ENCODE measurements around the gene SH3RF3. TPM values are rescaled to one million over a fixed set of nuclear protein-coding genes. Genes with fewer than 3 reads are reported as not detected.

The SH3RF3 gene
- total RNA-seq, 6 donors from 2014 or later, result 4.1 to 21.0 (median 8.0) TPM

DNA sequence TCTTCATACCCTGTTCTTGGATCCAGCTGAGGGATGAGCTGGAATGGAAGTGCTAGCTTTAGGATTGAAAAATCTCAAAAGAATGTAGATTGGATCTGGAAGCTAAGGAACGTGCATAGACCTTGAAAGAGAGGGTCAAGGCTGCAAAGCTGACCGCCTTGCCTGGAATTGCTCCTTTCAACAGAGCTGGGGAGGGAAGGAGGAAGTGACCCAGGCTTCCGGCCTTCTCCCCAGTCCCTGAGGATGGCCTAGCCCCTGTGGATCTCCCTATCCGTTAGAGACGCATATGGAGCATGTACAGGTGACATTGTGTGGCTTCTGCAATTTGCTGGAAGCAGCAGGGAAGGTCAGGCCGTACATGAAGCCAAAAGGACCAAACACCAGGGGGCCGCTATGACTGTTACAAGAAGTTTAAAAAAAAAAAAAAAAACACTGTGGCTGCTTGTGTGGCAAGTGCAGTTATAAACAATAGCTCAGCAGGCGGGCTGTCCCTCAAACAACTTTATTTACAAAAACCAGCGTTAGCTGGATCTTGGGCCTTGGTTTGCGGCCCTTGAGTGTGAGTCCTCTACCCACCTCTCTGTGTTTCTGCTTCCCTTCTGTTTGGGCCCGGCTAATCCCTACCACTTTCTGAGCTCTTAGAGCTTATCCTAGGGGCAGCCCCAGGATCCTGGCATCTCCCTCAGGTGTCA, 257.1 kb downstream of the SH3RF3 start:
- H3K4me1 ChIP-seq, result peaks cover 23 to 26% (median 24%) of the 10 kb centered on the region in 4 donors
- no peaks in the 10 kb centered on the region for H3K27me3 ChIP-seq
- H3K9me3 ChIP-seq, result no peaks in the 10 kb centered on the region
- no peaks in the 10 kb centered on the region for H3K36me3 ChIP-seq
- H3K4me3 ChIP-seq, result no peak overlapping the region
- no peak for TF ChIP-seq POLR2AphosphoS5 (IDR thresholded peaks at IDR 0.05)
- TF ChIP-seq POLR2A (IDR thresholded peaks at IDR 0.05), result no peak
- TF ChIP-seq EP300 (IDR thresholded peaks at IDR 0.05), result no peak
- TF ChIP-seq, protein P1, sequence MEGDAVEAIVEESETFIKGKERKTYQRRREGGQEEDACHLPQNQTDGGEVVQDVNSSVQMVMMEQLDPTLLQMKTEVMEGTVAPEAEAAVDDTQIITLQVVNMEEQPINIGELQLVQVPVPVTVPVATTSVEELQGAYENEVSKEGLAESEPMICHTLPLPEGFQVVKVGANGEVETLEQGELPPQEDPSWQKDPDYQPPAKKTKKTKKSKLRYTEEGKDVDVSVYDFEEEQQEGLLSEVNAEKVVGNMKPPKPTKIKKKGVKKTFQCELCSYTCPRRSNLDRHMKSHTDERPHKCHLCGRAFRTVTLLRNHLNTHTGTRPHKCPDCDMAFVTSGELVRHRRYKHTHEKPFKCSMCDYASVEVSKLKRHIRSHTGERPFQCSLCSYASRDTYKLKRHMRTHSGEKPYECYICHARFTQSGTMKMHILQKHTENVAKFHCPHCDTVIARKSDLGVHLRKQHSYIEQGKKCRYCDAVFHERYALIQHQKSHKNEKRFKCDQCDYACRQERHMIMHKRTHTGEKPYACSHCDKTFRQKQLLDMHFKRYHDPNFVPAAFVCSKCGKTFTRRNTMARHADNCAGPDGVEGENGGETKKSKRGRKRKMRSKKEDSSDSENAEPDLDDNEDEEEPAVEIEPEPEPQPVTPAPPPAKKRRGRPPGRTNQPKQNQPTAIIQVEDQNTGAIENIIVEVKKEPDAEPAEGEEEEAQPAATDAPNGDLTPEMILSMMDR (IDR thresholded peaks at IDR 0.05), result no peak
- no peak for DNase-seq
- WGBS, 2 donors, result 78 to 80% methylated on average over 11 of the region's 11 CpGs
- H3K27ac ChIP-seq, result no peak overlapping the region
- ATAC-seq (ENCODE audit: low FRiP score in 2 of 2), result no peak

DNA sequence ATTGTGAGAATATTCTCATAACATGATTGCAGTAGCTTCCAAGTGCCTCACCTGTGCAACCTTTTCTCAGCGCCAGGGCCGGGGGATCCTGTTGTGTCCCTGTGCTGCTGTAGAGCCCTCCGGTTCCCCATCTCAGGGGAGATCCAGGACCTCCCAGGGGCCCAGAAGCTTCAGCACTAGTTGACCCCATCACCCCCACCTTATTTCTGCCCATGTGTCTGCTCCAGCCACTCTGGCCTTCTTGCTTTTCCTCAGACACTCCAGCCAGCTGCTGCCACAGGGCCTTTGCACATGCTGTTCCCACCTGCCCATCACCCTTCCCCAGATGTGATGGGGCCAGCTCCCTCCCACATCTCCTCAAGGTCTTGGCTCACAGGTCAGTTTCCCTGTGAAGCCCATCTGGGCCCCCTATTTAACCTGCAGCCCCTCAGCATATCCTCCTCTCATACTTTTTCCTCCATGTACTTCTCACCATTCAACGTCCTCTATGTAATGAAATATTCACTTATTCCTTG, 258.3 kb downstream of the SH3RF3 start:
- no peaks in the 10 kb centered on the region for H3K36me3 ChIP-seq
- TF ChIP-seq EP300 (IDR thresholded peaks at IDR 0.05), result no peak
- no peak for TF ChIP-seq POLR2AphosphoS5 (IDR thresholded peaks at IDR 0.05)
- TF ChIP-seq POLR2A (IDR thresholded peaks at IDR 0.05), result no peak
- TF ChIP-seq, protein P1 (IDR thresholded peaks at IDR 0.05), result no peak
- WGBS, 2 donors, result 93 to 95% methylated on average over 4 of the region's 4 CpGs
- H3K27me3 ChIP-seq, result no peaks in the 10 kb centered on the region
- peaks cover 22 to 25% (median 23%) of the 10 kb centered on the region in 4 donors for H3K4me1 ChIP-seq
- ATAC-seq (ENCODE audit: low FRiP score in 2 of 2), result no peak
- no peak overlapping the region for H3K27ac ChIP-seq
- no peaks in the 10 kb centered on the region for H3K9me3 ChIP-seq
- no peak overlapping the region for H3K4me3 ChIP-seq
- DNase-seq, result no peak

DNA sequence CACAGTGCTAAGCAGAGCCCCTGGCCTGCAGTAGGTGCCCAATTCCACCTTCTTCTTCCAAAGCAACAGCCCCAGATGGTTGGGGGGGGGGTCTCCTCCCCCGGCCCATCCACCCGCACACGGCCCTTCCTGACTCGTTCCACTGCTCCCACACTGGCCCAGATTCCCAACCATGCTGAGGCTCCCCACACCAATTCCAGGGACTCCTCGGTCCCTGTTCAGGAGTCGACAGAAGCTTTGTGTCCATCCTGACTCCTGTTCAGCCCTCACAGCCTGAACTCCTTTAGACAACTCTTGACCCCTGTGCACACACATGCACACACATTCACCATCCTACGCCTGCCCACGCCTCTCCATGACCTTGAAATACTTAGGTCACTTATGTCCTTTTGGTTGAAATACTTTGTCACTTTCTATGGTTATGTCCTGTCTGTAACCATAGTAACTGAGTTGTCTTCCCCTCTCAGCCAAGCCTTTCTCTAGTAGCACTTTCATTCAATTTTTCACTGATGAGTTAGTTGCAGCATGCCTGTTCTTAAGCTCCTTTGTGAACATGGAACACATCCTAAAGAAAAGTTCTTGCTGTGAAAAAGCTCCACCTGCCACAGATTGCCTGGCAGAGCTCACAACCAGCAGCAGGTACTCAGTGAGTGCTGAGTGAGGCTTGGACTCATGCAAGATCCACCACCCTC, 258.9 kb downstream of the SH3RF3 start:
- Histone ChIP-seq H3K4me1 (peaks cover 15 to 19% (median 18%) of the 10 kb centered on the region in 4 donors), H3K9me3 (no peaks in the 10 kb centered on the region), H3K4me3 (no peak overlapping the region), H3K27me3 (no peaks in the 10 kb centered on the region), H3K27ac (no peak overlapping the region), H3K36me3 (no peaks in the 10 kb centered on the region)
- 85 to 87% methylated on average over 8 of the region's 8 CpGs for WGBS, 2 donors
- DNase-seq (no peak), ATAC-seq (ENCODE audit: low FRiP score in 2 of 2) (no peak)
- TF ChIP-seq POLR2A (IDR thresholded peaks at IDR 0.05) (no peak), POLR2AphosphoS5 (IDR thresholded peaks at IDR 0.05) (no peak), EP300 (IDR thresholded peaks at IDR 0.05) (no peak)
- TF ChIP-seq, protein P1 (IDR thresholded peaks at IDR 0.05), result no peak

DNA sequence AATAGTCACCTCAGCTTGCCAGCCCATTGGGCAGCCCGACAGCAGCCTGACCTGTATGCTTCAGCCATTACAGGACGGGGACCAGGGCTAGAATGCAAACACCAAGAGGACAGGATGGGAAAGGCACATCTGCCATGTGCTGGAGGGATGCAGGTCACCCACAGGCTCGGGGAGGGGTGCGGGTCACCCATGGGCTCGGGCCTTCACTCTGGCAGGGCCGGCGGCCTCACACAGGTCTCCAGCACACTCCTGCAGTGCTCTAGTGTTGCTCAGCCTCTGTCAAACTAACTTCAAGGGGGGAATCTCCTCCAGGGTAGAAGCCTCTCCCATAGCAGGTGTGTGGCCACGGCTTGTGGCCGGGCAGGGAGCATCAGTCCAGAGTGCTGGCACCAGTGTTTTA, 262.2 kb downstream of the SH3RF3 start:
- Histone ChIP-seq H3K27ac (no peak overlapping the region), H3K9me3 (no peaks in the 10 kb centered on the region), H3K27me3 (no peaks in the 10 kb centered on the region), H3K36me3 (no peaks in the 10 kb centered on the region), H3K4me1 (no peaks in the 10 kb centered on the region), H3K4me3 (no peak overlapping the region)
- no peak for DNase-seq
- WGBS, 2 donors, result 89 to 95% methylated on average over 8 to 9 of the region's 9 CpGs
- TF ChIP-seq EP300 (IDR thresholded peaks at IDR 0.05) (no peak), POLR2AphosphoS5 (IDR thresholded peaks at IDR 0.05) (no peak), POLR2A (IDR thresholded peaks at IDR 0.05) (no peak)
- TF ChIP-seq, protein P1 (IDR thresholded peaks at IDR 0.05), result no peak
- no peak for ATAC-seq (ENCODE audit: low FRiP score in 2 of 2)

Measured in upper lobe of left lung (tissue), 6 donors.